ENCODE data around the gene IDH2. TPM values are rescaled to one million over a fixed set of nuclear protein-coding genes. Genes with fewer than 3 reads are reported as not detected.
"Not testable (repeated sequence)": the region's sequence is repeated elsewhere in the genome, so short reads cannot be mapped to it uniquely, and the experiment has no call there.

Gene IDH2
- 100 to 1,000 TPM; 233 to 260 TPM for total RNA-seq

GRCh38 chr15:90101969-90102890 is at the start of gene IDH2:
Gene IDH2 (minus strand): TSS chr15:90102468. CDS start chr15:90102390, 78 bp downstream.
- Mint-ChIP-seq H3K9me3 (no peaks in the 10 kb centered on the region), H3K36me3 (peaks cover 9% of the 10 kb centered on the region), H3K27me3 (peaks cover 5% of the 10 kb centered on the region), H3K4me3 (peak within 1 kb of the TSS; percentile 87), H3K4me1 (peaks cover 43% of the 10 kb centered on the region), H3K27ac (peak within 1 kb of the TSS; percentile 96)
- ATAC-seq (ENCODE audit: low read depth) (peak; percentile 76), DNase-seq (peak; percentile 90)
- POLR2A ChIA-PET: interaction anchor here (0.6 to 3.0 kb wide), 9 partner anchors 22 to 459 kb away, joined by 3 to 12 read pairs (median 5); partner anchors contain the start of genes AP3S2, CIB1, GDPGP1 and SEMA4B

- H3K4me1 Mint-ChIP-seq: peaks cover 13% of the 10 kb centered on the region
- POLR2A ChIA-PET: interaction anchor here (0.6 kb wide), 1 partner anchor 66 kb away, joined by 3 read pairs; no protein-coding TSS in a partner anchor
- H3K36me3 Mint-ChIP-seq; DNase-seq; ATAC-seq (ENCODE audit: low read depth); H3K27ac Mint-ChIP-seq; H3K9me3 Mint-ChIP-seq; H3K27me3 Mint-ChIP-seq; H3K4me3 Mint-ChIP-seq: not testable (repeated sequence)
Measured at GRCh38 chr15:90150551-90150950, 48.3 kb upstream of the IDH2 start.

DNA sequence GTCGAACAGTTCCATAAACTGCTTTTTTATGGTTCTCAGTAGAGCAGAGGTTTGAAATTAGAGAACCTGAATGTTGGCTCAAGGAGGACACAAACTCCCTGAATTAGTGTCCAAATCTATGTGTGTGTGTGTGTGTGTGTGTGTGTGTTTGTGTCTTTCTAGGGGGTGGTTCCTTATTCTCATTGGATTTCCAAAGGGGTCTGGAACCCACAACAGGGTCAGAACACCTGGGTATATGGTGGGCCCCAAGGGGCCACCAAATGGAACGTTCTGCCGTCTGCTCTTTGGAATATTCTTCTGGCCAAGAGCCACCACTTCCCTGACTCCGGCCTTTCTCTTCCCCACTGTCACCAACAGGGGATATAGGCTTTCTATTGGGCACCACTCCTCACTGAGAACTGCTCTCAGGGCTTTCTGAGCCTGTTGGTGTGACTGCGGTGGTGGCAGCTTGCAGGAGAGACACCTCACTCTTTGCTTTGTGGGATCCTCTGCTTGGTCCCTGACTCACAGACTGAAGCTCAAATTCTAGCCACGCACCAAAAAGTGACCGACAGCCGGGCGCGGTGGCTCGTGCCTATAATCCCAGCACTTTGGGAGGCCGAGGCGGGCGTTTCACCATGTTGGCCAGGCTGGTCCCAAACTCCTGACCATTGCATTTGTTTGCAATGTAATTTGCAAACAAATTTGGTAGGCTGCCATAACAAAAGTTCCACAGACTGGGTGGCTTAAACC is 47.5 kb upstream of the IDH2 start:
- no peak overlapping the region for H3K4me3 Mint-ChIP-seq
- H3K36me3 Mint-ChIP-seq: no peaks in the 10 kb centered on the region
- no peak for DNase-seq
- POLR2A ChIA-PET: no interaction called here
- H3K27ac Mint-ChIP-seq: no peak overlapping the region
- no peak for ATAC-seq (ENCODE audit: low read depth)
- peaks cover 15% of the 10 kb centered on the region for H3K4me1 Mint-ChIP-seq
- H3K27me3 Mint-ChIP-seq: peaks cover 2% of the 10 kb centered on the region
- no peaks in the 10 kb centered on the region for H3K9me3 Mint-ChIP-seq

DNA sequence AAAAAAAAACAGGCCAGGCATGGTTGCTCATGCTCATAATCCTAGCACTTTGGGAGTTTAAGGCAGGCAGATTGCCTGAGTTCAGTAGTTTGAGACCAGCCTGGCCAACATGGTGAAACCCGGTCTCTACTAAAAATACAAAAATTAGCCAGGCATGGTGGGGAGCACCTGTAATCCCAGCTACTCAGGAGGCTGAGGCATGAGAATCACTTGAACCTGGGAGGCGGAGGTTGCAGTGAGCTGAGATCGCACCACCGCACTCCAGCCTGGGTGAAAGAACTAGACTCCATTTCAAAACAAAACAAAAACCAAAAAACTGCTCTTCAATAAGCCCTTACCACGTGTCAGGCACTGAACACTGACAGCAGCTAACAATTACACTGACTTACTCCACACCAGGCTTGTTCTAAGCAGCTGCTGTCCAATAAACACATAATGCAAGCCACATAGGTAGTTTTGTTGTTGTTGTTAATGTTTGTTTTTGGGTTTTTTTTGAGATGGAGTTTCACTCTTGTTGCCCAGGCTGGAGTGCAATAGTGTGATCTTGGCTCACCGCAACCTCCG is 44.0 kb upstream of the IDH2 start:
- H3K36me3 Mint-ChIP-seq; H3K27ac Mint-ChIP-seq; POLR2A ChIA-PET; H3K9me3 Mint-ChIP-seq; ATAC-seq (ENCODE audit: low read depth); DNase-seq; H3K4me3 Mint-ChIP-seq; H3K27me3 Mint-ChIP-seq: not testable (repeated sequence)
- H3K4me1 Mint-ChIP-seq: peaks cover 20% of the 10 kb centered on the region

GRCh38 chr15:90145761-90146160 is 43.5 kb upstream of the IDH2 start:
- ATAC-seq (ENCODE audit: low read depth) (no peak), DNase-seq (no peak)
- peaks cover 2% of the 10 kb centered on the region for H3K27me3 Mint-ChIP-seq
- peaks cover 1% of the 10 kb centered on the region for H3K9me3 Mint-ChIP-seq
- POLR2A ChIA-PET: no interaction called here
- peaks cover 20% of the 10 kb centered on the region for H3K4me1 Mint-ChIP-seq
- no peak overlapping the region for H3K27ac Mint-ChIP-seq
- peaks cover 1% of the 10 kb centered on the region for H3K36me3 Mint-ChIP-seq
- no peak overlapping the region for H3K4me3 Mint-ChIP-seq

DNA sequence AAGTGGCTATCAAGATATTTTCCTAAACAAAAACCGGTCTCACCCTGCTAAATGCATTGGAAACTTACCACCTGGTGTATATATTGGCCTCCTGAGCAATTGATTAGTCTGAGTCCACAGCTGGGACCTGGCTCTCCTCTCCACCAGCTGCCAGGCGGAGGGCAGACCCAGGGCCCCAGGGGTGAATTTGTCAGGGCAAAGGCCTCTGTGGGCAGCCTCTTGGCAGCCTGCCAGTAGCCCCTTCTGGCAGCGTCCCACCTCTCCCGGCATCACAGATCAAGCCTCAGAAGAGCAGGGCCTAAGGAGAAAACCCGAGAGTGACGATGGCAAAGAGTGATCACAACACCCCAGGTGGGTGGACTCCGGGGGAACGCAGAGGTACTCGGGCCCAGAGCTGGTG is 43.0 kb upstream of the IDH2 start:
- Mint-ChIP-seq H3K9me3 (peaks cover 1% of the 10 kb centered on the region), H3K4me3 (no peak overlapping the region), H3K27me3 (peaks cover 2% of the 10 kb centered on the region), H3K27ac (no peak overlapping the region), H3K4me1 (peaks cover 20% of the 10 kb centered on the region), H3K36me3 (peaks cover 1% of the 10 kb centered on the region)
- ATAC-seq (ENCODE audit: low read depth) (no peak), DNase-seq (no peak)
- POLR2A ChIA-PET: no interaction called here

GRCh38 chr15:90143166-90143655 is 40.9 kb upstream of the IDH2 start:
- peaks cover 6% of the 10 kb centered on the region for H3K36me3 Mint-ChIP-seq
- H3K4me1 Mint-ChIP-seq: peaks cover 26% of the 10 kb centered on the region
- peaks cover 1% of the 10 kb centered on the region for H3K27me3 Mint-ChIP-seq
- POLR2A ChIA-PET: interaction anchor here (0.6 to 2.4 kb wide), 5 partner anchors 39 to 785 kb away, joined by 3 to 7 read pairs (median 4); partner anchors contain the start of gene IDH2
- peak; percentile 72 for DNase-seq
- peak overlapping the region; percentile 48 for H3K4me3 Mint-ChIP-seq
- H3K27ac Mint-ChIP-seq: peak overlapping the region; percentile 70
- H3K9me3 Mint-ChIP-seq: peaks cover 9% of the 10 kb centered on the region
- peak; percentile 84 for ATAC-seq (ENCODE audit: low read depth)

DNA sequence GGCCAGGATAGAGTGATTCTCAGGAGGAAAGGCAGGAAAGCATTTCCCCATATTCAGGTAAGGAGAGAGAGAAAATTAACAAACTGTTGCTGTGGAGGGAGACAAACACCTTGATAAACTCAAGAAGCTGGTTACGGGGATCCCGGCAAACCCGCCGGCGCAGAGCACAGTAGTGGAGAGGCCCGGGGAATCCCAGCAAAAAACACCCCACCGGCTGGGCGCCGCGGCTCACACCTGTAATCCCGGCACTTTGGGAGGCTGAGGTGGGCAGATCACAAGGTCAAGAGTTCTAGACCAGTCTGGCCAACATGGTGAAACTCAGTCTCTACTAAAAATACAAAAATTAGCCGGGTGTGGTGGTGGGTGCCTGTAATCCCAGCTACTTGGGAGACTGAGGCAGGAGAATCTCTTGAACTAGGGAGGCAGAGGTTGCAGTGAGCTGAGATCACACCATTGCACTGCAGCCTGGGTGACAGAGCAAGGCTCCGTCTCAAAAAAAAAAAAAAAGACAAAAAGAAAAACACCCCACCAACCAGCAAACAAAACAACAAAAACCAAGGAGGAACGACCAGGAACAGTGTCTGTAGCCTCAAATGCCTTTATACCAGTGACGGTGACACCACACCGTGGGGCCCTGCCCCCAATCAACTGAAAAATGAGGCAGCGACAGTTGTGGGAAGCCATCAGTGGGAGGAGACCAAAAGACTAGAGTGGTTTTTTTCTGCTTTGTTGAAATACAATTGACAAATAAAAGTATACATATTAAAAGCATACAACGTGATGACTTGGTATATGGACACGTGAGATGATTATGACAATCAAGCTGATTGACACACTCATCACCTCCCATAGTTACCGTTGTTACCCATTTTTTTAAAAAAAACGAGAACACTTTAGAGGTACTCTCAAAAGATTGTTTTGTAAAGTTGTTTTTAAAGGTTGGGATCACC is 40.2 kb upstream of the IDH2 start:
- H3K27ac Mint-ChIP-seq: peak overlapping the region; percentile 70
- H3K4me3 Mint-ChIP-seq: peak overlapping the region; percentile 48
- DNase-seq: peak; percentile 54
- peaks cover 9% of the 10 kb centered on the region for H3K9me3 Mint-ChIP-seq
- H3K4me1 Mint-ChIP-seq: peaks cover 26% of the 10 kb centered on the region
- no peaks in the 10 kb centered on the region for H3K27me3 Mint-ChIP-seq
- ATAC-seq (ENCODE audit: low read depth): peak; percentile 72
- H3K36me3 Mint-ChIP-seq: peaks cover 6% of the 10 kb centered on the region
- POLR2A ChIA-PET: interaction anchor here (0.8 to 2.4 kb wide), 5 partner anchors 39 to 123 kb away, joined by 3 to 7 read pairs (median 6); partner anchors contain the start of genes CIB1, GDPGP1, IDH2 and NGRN

GRCh38 chr15:90141646-90142045 is 39.4 kb upstream of the IDH2 start:
- Mint-ChIP-seq H3K36me3 (peaks cover 6% of the 10 kb centered on the region), H3K4me1 (peaks cover 26% of the 10 kb centered on the region), H3K4me3 (no peak overlapping the region), H3K9me3 (peaks cover 9% of the 10 kb centered on the region), H3K27me3 (no peaks in the 10 kb centered on the region), H3K27ac (peak overlapping the region; percentile 6)
- no peak for DNase-seq
- no peak for ATAC-seq (ENCODE audit: low read depth)
- POLR2A ChIA-PET: interaction anchor here (1.2 to 2.4 kb wide), 3 partner anchors 39 to 124 kb away, joined by 3 to 7 read pairs (median 7); partner anchors contain the start of genes CIB1, GDPGP1, IDH2 and NGRN

- Mint-ChIP-seq H3K4me1 (peaks cover 22% of the 10 kb centered on the region), H3K27ac (peak overlapping the region; percentile 59), H3K4me3 (peak overlapping the region; percentile 40)
- not testable (repeated sequence) for H3K36me3 Mint-ChIP-seq; ATAC-seq (ENCODE audit: low read depth); H3K9me3 Mint-ChIP-seq; H3K27me3 Mint-ChIP-seq
- POLR2A ChIA-PET: interaction anchor here (2.1 kb wide), 1 partner anchor 61 kb away, joined by 5 read pairs; the partner anchor contains the start of gene SEMA4B
- DNase-seq: peak; percentile 64
Measured at GRCh38 chr15:90139549-90139948, 37.3 kb upstream of the IDH2 start.

GRCh38 chr15:90138071-90138833 is 36.0 kb upstream of the IDH2 start:
- POLR2A ChIA-PET: interaction anchor here (1.0 to 2.1 kb wide), 3 partner anchors 62 to 111 kb away, joined by 3 to 5 read pairs (median 3); partner anchors contain the start of genes CIB1, GDPGP1, SEMA4B and TTLL13
- DNase-seq: no peak
- H3K27me3 Mint-ChIP-seq: peaks cover 5% of the 10 kb centered on the region
- H3K4me1 Mint-ChIP-seq: peaks cover 20% of the 10 kb centered on the region
- H3K27ac Mint-ChIP-seq: no peak overlapping the region
- H3K4me3 Mint-ChIP-seq: no peak overlapping the region
- no peak for ATAC-seq (ENCODE audit: low read depth)
- peaks cover 6% of the 10 kb centered on the region for H3K36me3 Mint-ChIP-seq
- H3K9me3 Mint-ChIP-seq: peaks cover 11% of the 10 kb centered on the region

Data from activated naive CD8-positive, alpha-beta T cell treated with anti-CD3 and anti-CD28 coated beads, Interleukin-2, amount 10 ng/mL, durations not matched to agents 7 days and 5 days (primary cell).